Measurements from ENCODE around the gene ASCL2. TPM values are rescaled to one million over a fixed set of nuclear protein-coding genes. Genes with fewer than 3 reads are reported as not detected.

Gene ASCL2
- total and polyA plus RNA-seq, 2 donors (not counting 3 experiments of a cell fraction or from before 2014, with no cell fraction given): not detected

- Histone ChIP-seq H2AFZ (ENCODE audit: low read depth, low read length) (no peak overlapping the region), H3K9ac (replicated peaks; ENCODE audit: extremely low read depth, insufficient read depth, low read length) (no peak overlapping the region), H3K27ac (ENCODE audit: insufficient read depth, low read depth, low read length) (no peak overlapping the region), H3K4me1 (ENCODE audit: control insufficient read depth, extremely low read depth, insufficient read depth, low read length) (no peaks in the 10 kb centered on the region), H3K4me3 (replicated peaks in 1 of 3; ENCODE audit: insufficient read depth in 1 of 3, low read depth in 1 of 3, low read length in 3 of 3) (no peak overlapping the region), H4K20me1 (replicated peaks; ENCODE audit: control insufficient read depth, extremely low read depth, insufficient read depth, low read length) (no peaks in the 10 kb centered on the region), H3K27me3 (ENCODE audit: control insufficient read depth in 2 of 2, insufficient read depth in 2 of 2, low read length in 2 of 2) (no peaks in the 10 kb centered on the region), H3K79me2 (ENCODE audit: control insufficient read depth, insufficient read depth, low read length) (no peaks in the 10 kb centered on the region), H3K36me3 (ENCODE audit: control insufficient read depth in 2 of 2, extremely low read depth in 1 of 2, insufficient read depth in 2 of 2, low read length in 2 of 2) (no peaks in the 10 kb centered on the region), H3K9me3 (replicated peaks; ENCODE audit: control insufficient read depth, insufficient read depth, low read length) (no peaks in the 10 kb centered on the region), H3K4me2 (ENCODE audit: insufficient read depth, low read length) (no peak overlapping the region), H3K9me1 (replicated peaks; ENCODE audit: control insufficient read depth, extremely low read depth, insufficient read depth, low read length) (no peaks in the 10 kb centered on the region)
- no peak for TF ChIP-seq EZH2 (IDR thresholded peaks at IDR 0.05; ENCODE audit: borderline replicate concordance, low read depth, low read length, severe bottlenecking)
- no peak for TF ChIP-seq MAX (IDR thresholded peaks at IDR 0.05; ENCODE audit: insufficient read depth, insufficient read length)
- TF ChIP-seq MYC (IDR thresholded peaks at IDR 0.05; ENCODE audit: low read depth, low read length): no peak
- no peak for TF ChIP-seq JUN (IDR thresholded peaks at IDR 0.05; ENCODE audit: borderline replicate concordance, insufficient read depth, insufficient read length, low read depth)
- TF ChIP-seq FOS (IDR thresholded peaks at IDR 0.05; ENCODE audit: borderline replicate concordance, insufficient read depth, low read length): no peak
- TF ChIP-seq CTCF (IDR thresholded peaks at IDR 0.05; ENCODE audit: extremely low read depth in 1 of 2, insufficient read depth in 1 of 2, low read depth in 1 of 2, low read length in 2 of 2): no peak
- TF ChIP-seq GATA2 (IDR thresholded peaks at IDR 0.05; ENCODE audit: insufficient read depth, insufficient read length, low read depth, low read length): no peak
- no peak for TF ChIP-seq POLR2AphosphoS5 (IDR thresholded peaks at IDR 0.05; ENCODE audit: insufficient read depth, low read depth, low read length)
- CTCF ChIA-PET: no interaction called here
- DNase-seq (ENCODE audit: low read depth, low spot score) (no peak), FAIRE-seq (no peak)
- dilution Hi-C loops (cut with MboI; ENCODE audit: extremely low pct_ligation_motif_present, low sequenced_read_pairs) (no loop called here), intact Hi-C loops (cut with micrococcal nuclease) (no loop called here)
- POLR2A ChIA-PET: no interaction called here
- BruUV-seq (replicated peaks): no TSS peak
Observed at GRCh38 chr11:2318707-2319106, 48.3 kb upstream of the ASCL2 start.

Data from endothelial cell of umbilical vein (primary cell).